HG02571 (cell line): ENCODE data around the gene LLGL2.
"Not testable (repeated sequence)": the region's sequence is repeated elsewhere in the genome, so short reads cannot be mapped to it uniquely, and the experiment has no call there.

Source experiments
- ATAC-seq: cut with Tn5 transposase; IDR thresholded peaks from one replicate; pipeline ENCODE4 v1.9.1; 2021; ENCODE audit warnings: mild to moderate bottlenecking, moderate library complexity; ENCODE audit not compliant: unreplicated experiment

The LLGL2 gene

DNA sequence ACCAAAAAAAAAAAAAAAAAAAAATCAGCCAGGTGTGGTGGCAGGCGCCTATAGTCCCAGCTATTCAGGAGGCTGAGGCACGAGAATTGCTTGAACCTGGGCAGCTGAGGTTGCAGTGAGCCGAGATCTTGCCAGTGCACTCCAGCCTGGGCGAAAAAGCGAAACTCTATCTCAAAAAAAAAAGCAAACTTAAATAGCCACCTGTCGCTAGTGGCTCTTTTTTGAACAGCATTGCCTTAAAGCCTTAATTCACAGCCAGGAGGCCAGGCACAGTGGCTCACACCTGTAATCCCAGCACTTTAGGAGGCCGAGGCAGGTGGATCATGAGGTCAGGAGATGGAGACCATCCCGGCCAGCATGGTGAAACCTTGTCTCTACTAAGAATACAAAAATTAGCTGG, 5.1 kb upstream of the LLGL2 start:
- ATAC-seq: not testable (repeated sequence)

DNA sequence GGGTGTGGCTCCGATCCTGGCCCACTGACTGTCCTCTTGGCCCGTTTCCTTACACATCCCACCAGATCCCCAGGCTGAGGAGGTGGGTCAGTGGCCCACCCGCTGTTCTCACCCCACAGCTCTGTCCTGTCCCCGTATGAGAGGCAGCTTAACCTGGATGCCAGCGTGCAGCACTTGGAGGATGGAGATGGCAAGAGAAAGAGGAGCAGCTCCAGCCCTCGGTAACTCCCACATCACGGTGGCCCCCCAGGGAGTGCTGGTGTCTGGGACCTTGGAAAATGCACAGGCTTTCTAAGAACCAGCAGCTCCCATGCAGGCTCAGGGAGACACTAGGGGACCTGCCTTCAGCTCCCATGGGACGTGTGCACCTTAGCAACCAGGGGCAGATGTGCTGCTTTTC, 4.2 kb upstream of the LLGL2 start:
- ATAC-seq: no peak

DNA sequence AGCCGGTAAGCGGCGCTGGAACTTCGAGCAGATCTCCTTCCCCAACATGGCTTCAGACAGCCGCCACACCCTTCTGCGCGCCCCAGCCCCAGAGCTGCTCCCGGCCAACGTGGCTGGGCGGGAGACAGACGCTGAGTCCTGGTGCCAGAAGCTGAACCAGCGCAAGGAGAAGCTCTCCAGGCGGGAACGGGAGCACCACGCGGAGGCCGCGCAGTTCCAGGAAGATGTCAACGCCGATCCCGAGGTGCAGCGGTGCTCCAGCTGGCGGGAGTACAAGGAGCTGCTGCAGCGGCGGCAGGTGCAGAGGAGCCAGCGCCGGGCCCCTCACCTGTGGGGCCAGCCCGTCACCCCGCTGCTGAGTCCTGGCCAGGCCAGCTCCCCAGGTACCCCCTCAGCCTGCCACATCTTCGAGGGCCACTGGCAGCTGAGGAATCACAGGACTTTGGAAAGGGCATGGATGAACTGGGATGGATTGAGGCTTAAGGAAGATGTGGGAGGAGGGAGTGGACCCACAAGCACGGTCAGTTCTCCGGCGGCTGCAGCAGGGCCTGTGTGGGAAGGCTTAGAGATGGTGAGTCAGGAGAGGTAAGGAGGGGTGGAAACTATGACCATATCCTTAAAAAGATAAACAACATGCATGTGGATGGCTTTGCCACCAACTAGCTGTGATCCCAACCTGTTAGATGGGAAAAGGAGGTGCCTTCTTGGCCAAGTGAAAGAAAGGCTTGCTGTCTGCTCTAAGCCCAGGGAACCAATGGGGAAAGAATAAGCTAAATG, 3.4 kb upstream of the LLGL2 start:
- ATAC-seq: no peak

DNA sequence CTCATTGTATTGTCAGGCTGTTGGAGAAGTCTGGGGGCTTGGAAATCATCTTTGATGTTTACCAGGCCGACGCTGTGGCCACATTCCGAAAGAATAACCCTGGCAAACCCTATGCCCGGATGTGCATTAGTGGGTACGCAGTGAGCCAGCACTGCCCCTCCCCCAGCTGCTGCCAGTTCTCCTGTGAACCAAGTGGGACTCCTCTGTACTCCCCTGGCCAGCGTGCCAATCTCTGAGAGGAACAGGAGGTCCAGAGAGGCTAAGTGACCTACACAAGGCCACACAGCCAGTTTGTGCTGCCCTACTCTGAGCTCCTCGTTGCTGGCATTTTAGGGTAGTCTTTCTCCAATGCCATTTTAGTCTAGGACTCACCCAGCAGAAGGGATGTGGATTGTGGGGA, 1.9 kb upstream of the LLGL2 start:
- no peak for ATAC-seq

DNA sequence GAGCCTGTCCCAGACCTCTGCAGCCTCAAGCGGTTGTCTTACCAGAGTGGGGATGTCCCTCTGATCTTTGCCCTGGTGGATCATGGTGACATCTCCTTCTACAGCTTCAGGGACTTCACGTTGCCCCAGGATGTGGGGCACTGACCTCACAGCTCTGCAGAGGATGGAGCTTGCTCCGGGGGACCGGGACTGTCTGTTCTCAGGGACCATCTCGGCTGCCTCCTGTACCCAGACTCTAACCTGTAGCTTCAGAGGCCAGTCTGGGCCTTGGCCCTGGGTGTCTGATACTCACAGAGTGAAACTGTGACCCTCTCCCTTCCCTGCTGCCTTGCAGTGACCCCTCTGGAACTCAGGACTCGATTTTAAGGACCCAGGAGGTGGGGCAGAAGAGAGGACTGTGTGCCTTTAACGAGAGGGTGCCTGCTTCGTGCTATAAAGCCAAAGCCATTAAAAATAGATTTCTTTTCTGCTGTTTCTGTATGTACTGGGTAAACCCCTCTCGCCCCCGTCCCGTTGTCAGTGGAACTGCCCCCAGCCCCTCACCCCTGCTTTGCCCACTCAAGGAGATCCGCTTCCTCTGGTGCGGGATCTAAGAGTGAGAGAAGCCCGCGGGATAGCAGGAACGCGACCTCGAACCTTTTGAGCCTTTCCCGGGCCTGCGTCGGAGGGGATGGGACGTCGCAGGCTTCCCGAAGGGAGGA, 1.1 kb upstream of the LLGL2 start:
- no peak for ATAC-seq

DNA sequence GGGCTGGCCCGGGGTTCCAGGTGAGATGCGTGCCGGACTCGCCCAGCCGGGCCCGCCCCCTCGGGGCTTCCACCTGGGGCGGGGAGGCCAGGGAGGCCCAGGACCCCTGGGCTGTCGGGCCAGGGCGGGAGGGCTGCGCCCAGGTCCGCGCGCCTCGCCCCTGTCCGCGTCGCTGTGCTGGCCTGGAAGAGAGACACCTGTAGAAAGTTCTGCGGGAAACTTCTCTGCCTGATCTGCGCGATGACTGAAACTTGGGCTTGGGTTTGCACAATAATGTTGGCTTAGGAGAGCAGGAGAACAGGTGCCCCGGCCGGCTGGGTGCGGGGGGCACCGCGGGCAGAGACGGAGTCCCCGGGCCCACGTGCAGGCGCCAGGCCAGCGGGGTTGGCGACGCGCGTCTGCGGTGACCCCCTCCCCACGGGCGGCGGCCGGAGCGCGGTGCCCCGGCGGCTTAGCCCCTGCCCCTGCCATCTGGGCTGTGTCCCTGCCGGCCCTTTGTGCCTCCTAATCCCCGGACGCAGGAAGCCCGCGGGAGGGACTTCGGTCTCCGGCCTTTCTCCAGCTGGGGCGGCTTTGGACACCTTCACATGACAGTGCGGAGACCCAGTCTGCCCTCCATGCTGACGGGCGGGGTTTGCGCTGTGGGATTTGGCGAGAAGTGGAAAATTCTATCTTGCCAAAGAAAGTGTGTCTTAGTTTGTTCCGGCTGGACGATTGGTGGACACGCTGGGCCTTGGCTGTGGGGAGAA, 483 bp downstream of the LLGL2 start:
- peak; percentile 1 for ATAC-seq

DNA sequence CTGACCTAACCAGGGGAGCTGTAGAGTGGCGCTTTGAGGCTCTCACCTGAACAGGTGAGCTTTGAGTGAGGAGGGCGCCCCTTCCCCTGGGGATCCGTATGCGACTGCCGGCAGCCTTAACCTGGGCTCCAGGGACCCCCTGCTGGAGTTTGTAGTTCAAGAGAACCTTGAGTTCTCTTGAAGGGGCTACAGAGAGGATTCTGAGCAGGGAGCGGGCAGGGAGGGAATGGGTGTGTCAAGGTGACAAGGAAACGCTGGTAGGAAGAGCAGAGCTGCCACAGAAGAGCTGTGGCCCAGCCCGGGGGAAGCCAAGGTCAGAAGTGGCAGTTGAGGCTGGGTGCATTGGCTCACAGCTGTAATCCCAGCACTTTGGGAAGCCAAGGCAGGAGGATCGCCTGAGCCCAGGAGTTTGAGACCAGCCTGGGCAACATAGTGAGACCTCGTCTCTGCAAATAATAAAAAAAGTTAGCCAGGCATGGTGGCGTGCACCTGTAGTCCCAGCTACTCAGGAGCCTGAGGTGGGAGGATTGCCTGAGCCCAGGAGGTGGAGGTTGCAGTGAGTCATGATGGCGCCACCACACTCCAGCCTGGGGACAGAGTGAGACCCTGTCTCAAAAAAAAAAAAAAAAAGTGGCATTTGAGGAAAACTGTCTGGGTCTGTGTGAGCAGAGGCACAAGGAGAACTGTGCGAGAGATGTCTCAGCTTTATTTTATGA, 1.2 kb downstream of the LLGL2 start:
- no peak for ATAC-seq

DNA sequence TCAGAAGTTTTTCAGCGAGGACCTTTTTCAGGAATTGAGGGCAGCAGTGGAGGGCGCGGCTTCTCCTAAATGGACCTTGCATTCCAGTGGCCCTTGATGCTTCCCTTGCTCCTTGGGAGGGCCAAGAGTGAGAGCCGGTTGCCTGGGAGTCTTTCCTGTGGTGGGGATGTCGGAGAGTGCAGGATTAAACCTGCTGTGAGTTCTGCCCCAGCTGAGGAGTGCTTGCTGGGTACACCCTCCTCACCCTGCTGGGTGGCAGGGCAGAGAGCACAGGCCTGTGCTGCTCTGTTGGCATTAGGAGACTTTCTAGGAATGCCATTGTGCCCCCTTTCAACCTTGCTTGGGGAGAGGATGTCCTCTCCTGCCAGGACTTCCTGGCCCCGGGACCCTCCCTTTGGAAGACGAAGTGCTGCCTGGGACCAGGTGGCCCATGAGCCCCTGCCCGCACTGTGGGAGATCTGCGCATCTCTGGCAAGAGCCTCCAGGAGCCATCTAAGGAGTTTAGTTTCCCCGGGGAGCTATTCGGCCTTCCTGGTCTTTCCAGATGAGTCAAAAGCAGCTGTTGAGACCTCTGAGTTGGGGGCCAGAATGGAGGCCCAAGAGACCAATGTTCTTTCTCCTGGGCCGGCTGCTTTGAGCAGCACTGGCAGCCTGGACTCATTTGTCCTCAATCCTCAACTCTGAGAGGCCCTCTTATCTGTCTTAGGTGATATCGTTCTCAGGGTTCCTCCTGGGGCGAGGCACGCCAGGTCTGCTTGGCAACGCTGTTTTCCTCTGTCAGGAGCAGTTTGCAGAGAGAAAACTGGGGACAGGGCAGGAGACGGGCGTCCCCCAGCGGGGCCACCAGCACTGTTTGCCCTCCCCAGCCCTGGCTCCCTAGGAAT, 5.6 kb downstream of the LLGL2 start:
- ATAC-seq: no peak

DNA sequence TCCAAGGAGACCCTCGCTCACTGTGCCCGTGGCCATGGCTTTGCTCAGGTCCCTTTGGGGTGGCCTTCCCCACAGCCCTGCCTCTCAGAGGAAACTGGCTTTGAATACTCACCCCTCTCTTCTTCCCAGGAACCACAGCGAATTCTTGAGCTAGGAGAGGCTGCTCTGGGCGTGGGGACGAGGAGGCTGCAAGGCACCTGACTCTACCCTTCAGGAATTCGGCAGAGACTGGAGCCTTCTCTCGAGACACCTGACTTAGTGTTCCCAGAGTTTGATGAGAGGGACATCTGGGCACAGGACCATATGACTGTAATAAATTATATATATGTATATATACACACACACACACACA, 6.2 kb downstream of the LLGL2 start:
- no peak for ATAC-seq

DNA sequence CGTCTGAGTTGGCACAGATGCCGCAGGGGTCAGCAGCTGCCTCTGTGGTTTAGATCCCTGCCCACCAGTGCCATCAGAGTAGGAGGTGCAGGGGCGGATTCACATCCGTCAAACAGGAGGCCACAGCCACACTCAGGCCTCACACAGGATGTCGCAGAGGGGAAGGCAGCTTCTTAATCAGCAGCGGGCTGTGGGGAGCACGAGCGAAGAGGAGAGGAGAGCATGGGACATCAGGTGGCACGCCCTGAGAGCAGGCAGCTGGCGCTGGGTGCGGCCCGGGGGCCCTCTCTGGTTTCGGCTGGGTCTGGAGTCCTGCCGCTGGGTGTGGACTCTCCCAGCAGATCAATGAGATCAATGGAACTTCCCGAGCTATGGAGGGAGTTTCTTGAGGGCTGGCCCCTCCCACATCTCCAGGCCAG, 9.6 kb downstream of the LLGL2 start:
- ATAC-seq: no peak

DNA sequence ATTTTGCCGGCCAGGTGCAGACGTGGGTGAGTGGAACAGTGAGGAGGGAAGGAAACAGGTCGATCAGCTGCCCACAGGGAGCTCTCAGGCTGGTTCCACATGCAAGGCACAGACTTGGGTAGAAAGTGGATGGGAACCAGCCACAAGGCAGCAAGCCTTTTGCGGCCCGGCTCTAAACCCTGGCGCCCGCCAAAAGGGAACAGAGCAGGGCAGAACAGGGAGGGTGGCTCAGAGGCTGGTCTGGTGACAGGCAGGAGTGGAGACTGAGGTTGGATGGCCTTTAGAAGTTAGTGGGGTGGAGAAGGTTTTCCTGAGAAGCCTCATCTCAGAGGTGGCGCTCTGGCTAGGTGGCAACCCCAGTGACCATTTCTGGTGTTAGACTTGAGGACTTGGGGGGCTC, 10.4 kb downstream of the LLGL2 start:
- ATAC-seq: no peak

DNA sequence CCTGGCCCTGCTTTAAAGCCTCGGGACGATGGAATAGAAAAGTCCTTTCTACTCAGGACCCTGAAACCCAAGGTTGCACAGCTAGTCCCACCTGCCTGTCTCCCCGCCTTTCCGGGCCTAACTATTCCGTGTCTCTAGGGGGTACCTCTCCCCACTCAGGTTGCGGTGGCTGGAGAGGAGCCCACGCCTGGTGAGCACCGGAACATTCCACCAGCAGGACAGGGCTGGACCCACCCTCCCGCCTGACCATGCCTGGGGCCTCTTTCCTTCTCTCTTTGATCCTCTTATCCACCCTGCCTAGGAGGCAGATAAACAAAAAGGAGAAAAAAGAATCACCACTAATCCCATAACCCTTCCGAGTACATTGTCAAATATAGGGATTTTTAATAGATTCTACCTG, 10.9 kb downstream of the LLGL2 start:
- no peak for ATAC-seq

DNA sequence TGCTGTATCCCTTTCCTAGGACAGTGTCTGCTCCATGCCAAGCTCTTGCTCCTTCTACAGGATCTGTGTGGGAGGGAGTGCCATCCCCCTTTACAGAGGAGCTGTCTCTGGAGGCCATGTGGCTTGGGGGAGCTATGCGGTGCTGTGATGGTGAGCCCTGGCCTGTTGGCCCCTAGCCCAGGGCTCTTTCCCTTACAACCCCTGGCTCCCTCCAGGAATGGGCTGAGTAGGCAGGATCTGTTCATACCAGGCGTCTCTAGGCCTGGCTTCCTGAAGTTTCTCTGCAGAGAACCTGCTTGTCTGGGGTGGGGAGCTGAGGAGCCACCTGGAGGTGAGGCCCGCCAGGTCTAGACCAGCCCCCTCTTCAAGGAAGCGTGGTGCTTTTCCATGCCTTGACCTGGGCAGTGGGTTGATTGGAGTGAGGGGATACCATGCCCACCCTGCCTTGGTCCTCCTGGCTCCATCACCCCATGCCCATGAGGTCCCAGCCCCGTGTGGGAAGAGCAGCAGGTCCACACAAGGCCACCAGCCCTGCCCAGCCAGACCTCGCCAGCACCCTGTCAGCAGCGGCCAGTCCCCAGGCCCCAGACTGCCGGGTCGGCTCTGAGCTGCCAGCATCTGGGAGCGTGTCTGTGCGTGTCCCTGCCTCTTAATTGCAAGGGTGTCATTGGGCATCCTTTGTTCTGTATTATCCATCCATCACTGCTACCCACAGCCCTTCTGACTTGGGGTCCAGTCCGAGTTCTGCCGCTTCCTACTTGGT, 14.7 kb downstream of the LLGL2 start:
- no peak for ATAC-seq

DNA sequence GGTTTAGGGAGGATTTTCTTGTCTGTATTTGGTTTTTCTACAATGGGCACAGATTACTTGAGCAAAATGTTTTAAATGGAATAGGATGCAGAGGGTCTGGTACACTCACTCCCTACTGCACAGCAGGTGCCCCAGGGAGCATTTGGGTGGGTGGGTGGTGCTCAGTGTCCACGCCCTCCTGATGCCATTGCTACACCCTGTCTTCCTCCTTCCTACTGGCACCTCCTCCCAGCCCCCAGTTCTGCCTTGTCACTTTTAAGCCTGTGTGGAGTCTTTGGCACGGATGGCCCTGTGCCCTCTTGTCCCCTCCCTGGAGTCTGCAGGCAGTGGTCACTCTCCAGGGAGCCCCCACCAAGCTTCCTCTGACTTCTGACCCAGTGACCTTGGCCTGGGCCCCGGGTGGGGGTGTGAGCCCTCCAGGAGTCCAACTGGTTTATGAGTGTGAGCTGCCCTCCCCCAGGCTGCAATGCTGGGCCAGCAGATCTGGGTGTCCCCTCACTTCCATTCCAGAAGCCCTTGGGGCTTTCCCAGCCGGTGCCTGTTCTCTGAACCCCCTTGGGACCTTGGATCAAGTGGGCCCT, 15.5 kb downstream of the LLGL2 start:
- no peak for ATAC-seq

DNA sequence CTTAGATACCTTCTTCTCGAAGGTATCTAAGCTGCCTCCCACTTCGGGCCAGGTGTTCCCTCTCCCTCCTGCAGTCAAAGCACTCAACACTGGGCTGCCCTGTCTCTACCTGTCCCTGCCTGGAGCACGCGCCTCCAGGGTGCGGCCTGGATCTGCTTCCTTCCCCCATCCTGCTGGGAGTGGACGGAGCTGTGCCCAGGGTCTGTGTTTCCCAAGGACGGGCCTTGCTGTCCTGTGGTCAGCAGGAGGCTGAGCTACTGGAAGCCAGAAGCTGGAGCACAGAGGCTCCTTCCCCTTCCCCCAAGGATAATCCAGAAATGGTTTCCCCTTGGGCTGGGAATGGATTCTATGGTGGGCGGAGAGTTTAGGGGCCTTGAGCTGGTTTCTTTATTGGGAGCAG, 16.7 kb downstream of the LLGL2 start:
- ATAC-seq: no peak

DNA sequence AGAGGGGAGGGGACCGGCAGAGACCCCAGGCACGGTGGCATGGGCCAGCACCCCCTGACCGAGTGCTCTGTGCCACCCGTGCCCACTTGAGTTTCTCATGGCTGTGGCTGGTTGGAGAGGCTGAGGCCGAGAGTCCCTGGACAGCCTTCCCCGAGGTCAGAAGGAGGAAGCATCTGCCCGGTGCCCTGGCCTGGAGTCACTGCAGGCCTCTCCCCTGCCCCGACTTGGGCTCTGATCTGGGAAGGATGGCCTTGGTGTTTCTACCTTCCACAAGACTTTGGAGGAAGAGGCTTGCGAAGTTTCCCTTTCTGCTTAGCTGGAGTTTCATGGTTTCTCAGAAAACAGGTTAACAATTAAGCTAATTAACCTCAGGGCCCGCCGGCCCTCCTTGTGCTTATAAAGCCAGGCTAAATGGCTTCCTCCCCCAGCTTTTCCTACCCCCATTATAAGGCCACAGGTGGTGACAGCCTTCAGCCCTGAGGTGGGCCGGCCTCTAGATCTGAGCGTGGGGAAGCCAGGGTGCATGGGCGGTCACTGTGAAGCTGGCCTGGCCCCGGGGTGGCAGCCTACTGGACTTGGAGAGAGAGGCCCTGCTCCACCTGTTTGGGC, 17.3 kb downstream of the LLGL2 start:
- no peak for ATAC-seq

DNA sequence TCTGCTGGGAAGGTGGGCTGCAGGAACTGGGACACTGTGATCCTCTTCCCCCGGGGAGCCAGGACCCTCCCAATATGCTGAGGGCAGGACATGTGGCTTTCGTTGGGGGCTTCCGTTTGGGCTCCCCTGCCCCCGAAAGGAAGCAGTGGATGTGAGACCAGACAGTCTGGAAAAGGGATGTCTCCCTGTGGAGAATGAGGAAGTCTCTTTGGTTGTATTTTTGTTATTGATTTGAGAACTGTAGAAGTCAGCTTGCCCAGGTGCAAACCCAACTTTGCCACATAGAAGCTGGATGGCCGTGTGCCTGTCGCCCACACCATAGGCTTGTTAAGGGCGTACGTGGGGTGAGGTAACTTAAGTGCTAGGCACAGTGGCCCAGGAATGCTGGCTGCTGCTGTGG, 18.8 kb downstream of the LLGL2 start:
- no peak for ATAC-seq

DNA sequence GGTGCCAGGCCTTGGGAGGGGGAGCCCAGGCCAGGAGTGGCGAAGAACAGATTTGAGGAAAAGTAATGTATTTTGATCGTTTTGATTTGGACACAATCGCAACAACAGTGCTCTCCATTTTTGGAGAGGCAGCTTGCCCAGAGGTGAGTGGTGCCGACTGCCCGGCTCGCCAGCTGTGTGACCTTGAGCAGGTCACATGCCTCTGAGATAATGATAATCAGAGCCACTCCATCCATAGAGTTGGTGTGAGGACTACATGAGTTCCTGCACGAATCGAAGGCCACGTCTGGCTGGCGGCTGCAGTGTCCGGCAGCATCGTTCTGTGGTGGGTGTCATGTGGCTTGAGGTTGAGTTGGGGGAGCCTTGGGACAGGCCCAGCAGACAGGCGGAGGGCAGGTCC, 20.7 kb downstream of the LLGL2 start:
- ATAC-seq: no peak

DNA sequence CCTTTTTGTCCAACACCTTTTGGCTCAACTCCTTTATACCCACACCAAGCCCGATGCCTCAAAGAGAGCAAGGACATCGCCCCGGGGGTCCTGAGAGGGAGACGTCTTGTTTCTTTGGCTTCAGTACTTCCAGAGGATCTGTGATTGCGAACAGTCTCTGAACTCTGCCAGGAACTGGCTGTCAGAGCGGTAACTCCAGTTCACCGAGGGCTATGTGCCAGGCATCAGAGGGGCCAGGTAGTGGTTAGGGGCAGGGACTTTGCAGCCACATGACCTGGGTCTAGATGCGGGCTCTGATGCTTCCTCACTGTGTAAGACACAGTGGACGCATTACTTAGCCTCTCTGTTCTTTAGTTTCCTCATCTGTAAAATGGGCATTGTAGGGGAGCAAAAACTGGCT, 21.6 kb downstream of the LLGL2 start:
- ATAC-seq: no peak
